Measurements from ENCODE around the gene STPG3. TPM values are rescaled to one million over a fixed set of nuclear protein-coding genes. Genes with fewer than 3 reads are reported as not detected.

STPG3 gene
- not detected in 2 replicates for total RNA-seq

DNA sequence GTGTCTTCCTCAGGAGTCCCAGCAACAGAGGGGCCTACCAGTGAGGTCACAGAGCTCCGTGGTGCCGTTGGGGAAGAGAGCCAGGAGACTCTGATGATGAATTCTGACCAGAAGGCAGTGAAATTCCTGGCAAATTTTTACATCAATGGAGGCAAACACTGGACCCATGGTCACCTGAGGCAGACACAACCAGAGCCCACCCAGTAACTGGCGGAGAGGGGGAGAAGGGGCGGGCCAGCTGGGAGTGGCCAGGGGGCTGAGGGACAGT, at the start of gene STPG3:
Gene STPG3 (plus strand): TSS at position 93 of the 268 bp plus-strand sequence. CDS start 1 bp downstream, at position 94.

DNA sequence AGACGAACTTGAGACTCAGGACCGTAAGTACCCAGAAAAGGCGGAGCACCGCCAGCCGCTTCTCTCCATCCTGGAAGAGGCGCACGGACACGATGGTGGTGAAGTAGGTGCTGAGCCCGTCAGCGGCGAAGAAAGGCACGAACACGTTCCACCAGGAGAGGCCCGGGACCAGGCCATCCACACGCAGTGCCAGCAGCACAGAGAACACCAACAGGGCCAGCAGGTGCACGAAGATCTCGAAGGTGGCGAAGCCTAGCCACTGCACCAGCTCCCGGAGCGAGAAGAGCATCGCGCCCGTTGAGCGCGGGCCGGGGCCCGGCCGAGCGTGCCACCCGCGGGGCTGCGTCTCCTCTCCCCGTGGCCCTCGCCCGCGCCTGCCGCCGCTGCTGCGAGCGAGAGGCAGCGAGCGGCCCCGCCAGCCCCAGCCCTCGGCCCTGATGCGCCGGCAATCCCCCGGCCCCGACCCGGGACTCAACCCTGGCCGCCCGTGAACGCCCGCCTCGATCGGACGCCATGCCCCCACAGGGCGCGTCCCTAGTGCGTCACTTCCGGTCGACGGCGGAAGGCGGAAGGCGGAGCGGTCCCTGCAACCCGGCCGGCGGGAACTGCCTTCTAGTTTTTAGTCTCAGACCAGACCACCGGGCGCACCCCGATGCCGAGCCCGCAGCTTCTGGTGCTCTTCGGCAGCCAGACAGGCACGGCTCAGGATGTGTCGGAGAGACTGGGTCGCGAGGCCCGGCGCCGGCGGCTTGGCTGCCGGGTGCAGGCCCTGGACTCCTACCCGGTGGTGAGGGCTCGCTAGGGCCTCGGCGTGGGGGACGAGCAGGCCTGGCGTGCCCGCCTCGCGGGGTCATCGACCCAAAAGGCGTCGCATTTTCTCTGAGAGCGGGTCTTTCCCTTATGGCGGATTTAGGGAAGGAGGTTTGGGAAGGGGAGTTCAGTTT, 45.7 kb upstream of the STPG3 start, which contains the start of the genes NDOR1 and TMEM203:
Gene NDOR1 (plus strand): TSS at position 575 of the 944 bp plus-strand sequence. CDS start 78 bp downstream, at position 653.
Gene TMEM203 (minus strand): TSS at position 523 of the 944 bp plus-strand sequence. CDS start 234 bp downstream, at position 289.

DNA sequence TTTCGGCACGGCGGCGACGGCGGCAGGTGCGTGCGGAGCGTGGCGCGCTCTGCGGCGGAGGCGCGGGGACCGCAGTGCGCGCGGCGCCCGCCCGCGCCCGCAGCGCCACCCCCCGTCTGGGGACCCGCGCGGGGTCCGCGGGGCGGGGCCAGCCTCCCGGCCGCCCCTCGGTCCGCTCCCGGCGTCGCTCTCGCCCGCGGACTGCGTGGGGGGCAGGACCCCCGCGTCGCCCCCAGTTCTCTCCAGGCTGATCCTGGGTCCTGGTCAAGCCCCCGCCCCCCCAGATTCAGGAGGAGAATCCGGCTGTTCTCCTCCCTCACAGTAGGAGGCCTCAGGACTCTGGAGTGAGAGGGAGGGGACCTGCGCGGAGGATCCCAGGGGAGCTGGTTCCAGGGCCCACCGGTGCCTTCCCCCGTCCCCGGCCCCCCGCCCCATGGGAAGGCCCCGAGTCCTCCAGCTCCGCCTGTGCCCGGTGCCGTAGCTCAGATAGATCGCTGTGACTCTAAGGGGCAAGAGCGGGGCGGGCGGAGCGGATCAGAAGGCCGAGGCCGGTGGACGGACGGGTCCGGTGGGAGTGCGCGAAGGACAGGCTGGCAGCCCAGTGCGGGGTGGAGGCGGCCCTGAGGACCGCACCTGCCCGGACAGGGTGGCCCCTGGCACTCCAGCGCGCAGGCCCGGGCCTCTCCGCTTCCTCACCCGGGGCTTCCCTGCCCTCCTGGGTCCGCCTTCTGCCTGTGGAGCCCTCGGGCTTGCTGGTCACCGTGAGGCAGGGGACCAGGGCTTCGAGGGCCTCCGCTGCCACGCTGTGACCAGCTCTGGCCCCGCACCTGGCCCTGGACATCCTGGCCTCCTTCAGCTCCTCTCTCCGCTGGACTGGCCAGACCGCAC, 28.7 kb upstream of the STPG3 start, which contains the start of gene RNF208:
Gene RNF208 (minus strand): TSS at position 51 of the 888 bp plus-strand sequence. CDS start 1,028 bp downstream, outside the sequence.

DNA sequence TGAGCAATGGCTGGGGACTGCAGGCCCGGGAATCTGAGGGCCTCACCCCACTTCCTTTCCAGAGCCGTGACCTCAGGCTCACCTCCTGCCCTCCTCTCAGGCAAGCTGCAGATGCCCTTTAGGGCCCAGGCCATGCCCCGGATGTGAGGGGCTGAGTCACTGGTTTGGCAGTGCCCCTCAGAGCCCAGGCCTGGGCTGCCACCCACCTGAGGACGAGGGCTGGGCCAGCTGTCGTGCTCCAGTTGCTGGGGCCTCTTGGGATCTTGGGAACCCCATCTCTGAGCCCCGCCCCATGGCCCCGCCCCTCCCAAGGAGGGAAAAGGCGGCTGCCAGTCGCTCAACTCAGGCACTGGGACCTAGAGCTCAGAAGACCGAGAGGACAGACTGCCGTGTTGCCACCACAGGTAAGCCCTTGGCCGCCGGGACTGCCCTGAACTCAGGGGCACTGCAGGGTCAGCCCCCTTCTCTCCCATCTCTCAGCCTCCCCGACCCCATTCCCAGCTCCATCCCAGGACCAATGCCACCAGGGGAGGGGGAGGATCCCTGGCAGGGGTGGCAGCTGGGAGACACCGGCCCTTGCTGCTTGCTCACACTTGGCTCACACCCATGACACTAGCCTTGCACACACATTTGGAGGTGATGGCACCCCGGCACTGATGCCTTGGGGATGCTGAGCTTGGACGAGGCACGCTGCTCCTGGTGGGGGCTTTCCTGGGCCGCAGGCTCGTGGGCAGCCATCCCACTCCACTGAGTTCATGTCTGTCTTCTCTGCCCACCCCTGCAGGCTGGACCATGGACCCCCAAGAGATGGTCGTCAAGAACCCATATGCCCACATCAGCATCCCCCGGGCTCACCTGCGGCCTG, 26.0 kb upstream of the STPG3 start, which contains the start of gene CYSRT1:
Gene CYSRT1 (plus strand): TSS at position 345 of the 865 bp plus-strand sequence. CDS start 448 bp downstream, at position 793.

DNA sequence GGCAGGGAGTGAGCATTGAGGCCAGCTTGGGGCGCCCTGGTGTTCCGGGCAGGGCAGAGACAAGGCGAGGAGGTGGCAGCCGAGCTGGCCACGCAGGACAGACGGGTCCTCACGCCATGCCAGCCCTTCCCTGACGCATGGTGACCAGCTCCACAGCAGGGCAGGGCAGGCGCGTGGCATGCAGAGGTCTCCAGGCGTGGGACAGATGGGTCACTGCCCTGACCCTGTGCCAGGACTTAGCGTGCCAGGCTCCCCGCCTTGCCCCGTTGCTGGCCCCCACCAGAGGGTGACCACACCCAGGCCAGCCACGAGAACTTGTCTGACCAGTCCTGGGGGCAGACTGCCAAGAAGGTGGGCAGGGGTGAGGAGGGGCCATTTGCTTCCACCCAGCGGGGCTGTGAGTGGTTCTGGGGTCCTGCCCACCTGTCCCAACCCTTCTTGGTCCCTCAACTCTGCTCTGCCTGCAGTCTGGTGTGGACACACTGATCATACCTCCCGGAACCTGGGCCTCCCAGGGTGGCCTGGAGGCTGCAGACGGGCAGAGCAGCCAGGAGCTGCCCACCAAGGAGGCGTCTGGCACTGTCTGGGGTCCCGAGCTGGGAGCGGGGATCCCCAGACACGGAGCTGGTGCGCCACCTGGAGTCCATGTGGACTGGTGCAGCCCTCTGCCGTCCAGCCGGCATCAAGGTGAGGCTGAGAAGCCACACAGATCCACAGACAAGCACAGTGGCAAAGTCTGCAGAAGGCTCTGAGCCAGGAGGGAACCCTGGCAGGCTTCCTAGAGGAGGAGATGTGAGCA, 23.8 kb upstream of the STPG3 start, which contains the start of gene RNF224:
Gene RNF224 (plus strand): TSS at position 449 of the 799 bp plus-strand sequence. CDS start 834 bp downstream, outside the sequence.

DNA sequence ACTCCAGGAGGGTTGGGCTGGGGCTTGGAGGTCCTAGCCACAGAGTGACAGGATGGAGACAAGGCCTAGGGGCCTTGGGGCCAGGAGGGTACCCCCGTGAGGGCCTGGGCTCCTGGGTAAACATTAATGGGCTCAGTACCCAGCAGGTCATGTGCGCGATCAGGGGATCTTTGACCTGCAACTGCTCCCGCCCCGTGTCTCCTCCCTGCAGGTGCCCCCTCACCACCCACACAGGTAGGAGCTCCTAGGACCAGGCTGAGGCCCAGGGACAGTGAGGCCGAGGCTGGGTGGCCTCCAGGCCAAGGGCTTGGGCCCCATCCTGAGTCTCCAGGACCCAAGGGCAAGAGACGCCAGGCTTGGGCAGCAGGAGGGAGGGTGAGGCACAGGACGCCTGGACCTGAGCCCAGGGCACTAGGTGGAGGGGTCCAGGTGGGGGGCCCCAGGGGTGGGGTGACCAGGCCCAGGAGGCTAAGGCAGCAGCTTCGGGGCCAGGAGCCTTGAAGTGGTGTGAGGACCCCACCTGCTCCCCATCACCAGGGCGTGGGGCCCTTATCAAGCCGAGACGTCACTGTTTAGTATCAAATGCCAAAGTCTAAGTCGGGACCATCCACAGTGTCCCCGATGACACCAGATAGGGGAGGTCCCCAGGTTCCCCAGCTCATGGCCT, 20.2 kb upstream of the STPG3 start, which contains the start of gene SLC34A3:
Gene SLC34A3 (plus strand): TSS at position 197 of the 667 bp plus-strand sequence. CDS start 802 bp downstream, outside the sequence.

DNA sequence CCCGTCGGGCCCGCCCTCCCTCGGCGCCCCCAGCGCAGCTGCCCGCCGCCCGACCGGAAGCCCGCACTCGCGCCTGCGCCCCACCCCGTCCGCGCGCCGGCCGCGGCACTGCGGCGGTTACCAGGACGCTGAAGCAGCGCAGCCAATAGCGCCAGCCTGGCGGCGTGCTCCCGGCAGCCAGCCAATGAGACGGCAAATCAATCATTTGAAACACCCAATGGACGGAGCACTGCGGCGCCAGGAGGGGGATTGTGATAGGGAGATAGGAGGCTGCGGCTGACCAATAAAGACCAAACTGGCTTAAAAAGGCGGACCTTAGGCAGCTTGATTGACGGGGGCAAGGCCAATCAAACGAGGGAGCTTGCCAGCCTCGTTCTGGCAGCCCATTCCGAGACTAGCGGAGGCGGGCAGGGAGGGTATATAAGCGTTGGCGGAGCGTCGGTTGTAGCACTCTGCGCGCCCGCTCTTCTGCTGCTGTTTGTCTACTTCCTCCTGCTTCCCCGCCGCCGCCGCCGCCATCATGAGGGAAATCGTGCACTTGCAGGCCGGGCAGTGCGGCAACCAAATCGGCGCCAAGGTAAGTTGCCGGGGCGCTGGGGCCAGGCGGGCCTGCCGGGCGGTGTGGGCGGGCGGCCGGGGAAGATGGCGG, 10.1 kb upstream of the STPG3 start, which contains the start of gene TUBB4B:
Gene TUBB4B (plus strand): TSS at position 447 of the 649 bp plus-strand sequence. CDS start 74 bp downstream, at position 521.

DNA sequence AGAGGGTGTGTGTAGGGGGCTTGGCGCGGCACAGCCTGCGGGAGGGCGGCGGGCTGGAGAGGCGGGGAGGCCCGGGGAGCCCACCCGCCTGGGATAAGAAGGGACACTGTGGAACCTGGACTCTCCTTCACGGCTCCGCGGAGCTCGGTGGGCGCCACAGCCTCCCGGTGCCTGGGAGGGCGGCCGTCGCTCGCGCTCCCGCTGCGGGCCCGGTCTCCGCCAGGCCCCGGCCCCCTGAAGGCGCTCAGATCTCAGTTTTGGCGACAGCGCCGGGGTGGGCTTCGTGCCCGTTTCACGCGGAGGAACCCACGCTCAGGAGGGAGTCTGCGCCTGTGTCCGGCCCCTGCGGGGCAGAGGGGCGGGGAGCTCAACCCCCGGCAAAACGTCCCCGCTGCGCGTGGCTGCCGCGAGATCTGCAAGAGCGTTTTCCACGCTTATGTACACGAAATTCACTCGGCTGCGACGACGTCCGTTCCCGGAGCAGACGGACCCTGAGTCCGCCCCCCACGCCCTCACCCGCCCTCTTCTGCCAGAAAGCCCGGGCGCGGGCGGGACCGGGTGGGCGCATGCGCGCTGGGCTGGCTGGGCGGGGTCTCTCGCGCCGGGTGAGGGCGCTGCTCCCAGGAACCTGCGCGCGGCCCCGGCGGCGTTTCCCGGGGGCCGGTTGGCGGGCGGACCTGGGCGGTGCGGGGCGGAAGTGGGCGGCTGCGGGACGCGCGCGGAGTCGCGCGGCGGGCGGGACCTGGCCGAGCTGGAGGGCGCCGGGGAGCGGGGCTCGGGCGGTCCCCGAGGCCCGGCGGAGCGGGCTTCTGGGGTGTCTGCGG, 3.8 kb downstream of the STPG3 start, which contains the start of gene NELFB:
Gene NELFB (plus strand): TSS at position 704 of the 824 bp plus-strand sequence.

DNA sequence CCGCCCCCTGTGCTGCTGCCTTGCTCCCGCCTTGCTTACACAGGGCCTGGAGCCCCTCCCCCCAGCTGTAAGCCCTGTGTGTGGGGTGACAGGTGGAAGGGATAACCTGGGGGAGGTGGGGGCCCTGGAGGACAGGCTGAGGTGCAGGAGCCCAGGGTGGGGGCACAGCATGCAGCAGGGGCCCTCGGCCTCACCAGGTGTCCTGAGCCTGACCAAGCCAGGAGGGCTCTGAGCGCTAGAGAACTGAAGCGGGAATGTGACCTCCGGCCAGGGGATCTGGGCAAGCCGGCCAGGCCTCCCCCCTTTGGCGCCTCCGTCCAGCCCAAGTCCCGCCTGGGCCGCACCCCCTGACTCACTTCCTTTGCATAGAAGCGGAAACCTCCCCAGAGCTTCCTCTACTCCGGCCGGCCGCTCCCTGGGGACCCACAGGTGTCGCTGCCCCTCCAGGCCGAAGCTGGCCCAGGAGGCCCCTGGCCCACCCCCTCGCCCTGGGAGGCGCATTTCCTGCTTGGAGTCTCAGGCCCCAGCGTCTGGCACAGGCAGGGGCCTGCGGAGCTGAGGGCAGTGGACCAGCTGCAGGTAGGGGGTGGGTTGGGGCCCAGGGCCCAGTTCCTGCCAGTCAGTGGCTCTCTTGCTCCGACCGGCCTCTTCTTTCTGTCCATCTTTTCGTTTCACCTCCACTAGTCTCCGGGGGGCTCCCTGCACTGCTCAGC, 26.4 kb downstream of the STPG3 start, which contains the start of gene TOR4A:
Gene TOR4A (plus strand): TSS at position 398 of the 713 bp plus-strand sequence. CDS start 964 bp downstream, outside the sequence.

DNA sequence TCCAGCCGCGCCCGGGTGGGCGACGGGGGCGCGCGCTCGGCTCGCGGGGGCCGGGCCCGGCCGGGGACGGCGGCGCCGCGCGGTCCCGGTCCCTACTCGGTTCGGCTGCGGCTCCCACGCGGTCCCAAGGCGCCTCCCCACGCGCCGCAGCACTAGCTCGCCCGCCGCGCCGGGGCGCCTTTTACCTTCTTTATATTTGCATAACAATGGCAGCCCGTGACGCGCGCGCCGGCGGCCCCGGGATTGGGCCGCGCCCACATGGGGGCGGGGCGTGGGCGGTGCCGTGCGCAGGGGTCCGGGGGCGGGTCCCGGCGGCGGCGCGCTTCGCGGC, 51.0 kb downstream of the STPG3 start, which contains the start of gene NRARP:
Gene NRARP (minus strand): TSS at position 154 of the 331 bp plus-strand sequence. CDS start 343 bp downstream, outside the sequence.

Other genes starting within 250 kb of the STPG3 start
- 11.9 and 20.0 TPM in 2 replicates for gene ABCA2, start 223.0 kb upstream of the STPG3 start, total RNA-seq
- not detected in 2 replicates for gene FUT7, start 219.2 kb upstream of the STPG3 start, total RNA-seq
- gene NPDC1, start 205.1 kb upstream of the STPG3 start, total RNA-seq: 12.1 and 18.4 TPM in 2 replicates
- not detected in 2 replicates for gene ENTPD2, start 197.2 kb upstream of the STPG3 start, total RNA-seq
- gene SAPCD2, start 180.7 kb upstream of the STPG3 start, total RNA-seq: 0.43 and 0.55 TPM in 2 replicates
- gene UAP1L1, start 173.8 kb upstream of the STPG3 start, total RNA-seq: 7.7 and 14.3 TPM in 2 replicates
- 73.2 and 87.0 TPM in 2 replicates for gene MAN1B1, start 164.3 kb upstream of the STPG3 start, total RNA-seq
- 68.8 and 81.6 TPM in 2 replicates for gene DPP7, start 136.6 kb upstream of the STPG3 start, total RNA-seq
- under 0.01 TPM in 1 of 2 replicates, not detected in the other for gene GRIN1, start 112.1 kb upstream of the STPG3 start, total RNA-seq
- gene LRRC26, start 81.2 kb upstream of the STPG3 start, total RNA-seq: not detected in 2 replicates
- gene TMEM210, start 79.2 kb upstream of the STPG3 start, total RNA-seq: not detected in 2 replicates
- gene ANAPC2, start 62.7 kb upstream of the STPG3 start, total RNA-seq: 15.2 and 23.7 TPM in 2 replicates
- gene SSNA1, start 62.6 kb upstream of the STPG3 start, total RNA-seq: 60.9 and 66.0 TPM in 2 replicates
- gene TPRN, start 50.5 kb upstream of the STPG3 start, total RNA-seq: 4.1 and 4.8 TPM in 2 replicates
- gene TMEM203, start 45.6 kb upstream of the STPG3 start, total RNA-seq: 25.6 and 37.7 TPM in 2 replicates
- 2.3 and 2.9 TPM in 2 replicates for gene NDOR1, start 45.6 kb upstream of the STPG3 start, total RNA-seq
- gene RNF208, start 29.0 kb upstream of the STPG3 start, total RNA-seq: under 0.01 and 0.18 TPM in 2 replicates
- gene CYSRT1, start 26.1 kb upstream of the STPG3 start, total RNA-seq: 0.18 and 0.57 TPM in 2 replicates
- gene RNF224, start 23.8 kb upstream of the STPG3 start, total RNA-seq: not detected in 2 replicates
- not detected in 2 replicates for gene SLC34A3, start 20.4 kb upstream of the STPG3 start, total RNA-seq
- gene TUBB4B, start 10.0 kb upstream of the STPG3 start, total RNA-seq: 101 and 110 TPM in 2 replicates
- 30.2 and 47.7 TPM in 2 replicates for gene NELFB, start 4.0 kb downstream of the STPG3 start, total RNA-seq
- gene TOR4A, start 26.4 kb downstream of the STPG3 start, total RNA-seq: 11.0 and 13.5 TPM in 2 replicates
- gene NRARP, start 51.0 kb downstream of the STPG3 start, total RNA-seq: 0.09 and 0.14 TPM in 2 replicates
- gene EXD3, start 171.9 kb downstream of the STPG3 start, total RNA-seq: 8.4 and 13.2 TPM in 2 replicates
- 0.46 and 0.57 TPM in 2 replicates for gene NOXA1, start 172.1 kb downstream of the STPG3 start, total RNA-seq
- not detected in 2 replicates for gene ENTPD8, start 190.1 kb downstream of the STPG3 start, total RNA-seq
- 10.4 and 15.5 TPM in 2 replicates for gene NSMF, start 208.0 kb downstream of the STPG3 start, total RNA-seq

Data from smooth muscle cell of bladder (primary cell).